Germinal center (tissue), 1 donor: ENCODE measurements around the gene TMEM119.

Experiments used
- DNase-seq: peaks from one replicate; pipeline ENCODE4 v3.0.0; 2012; ENCODE audit warnings: mixed read lengths, low spot score

Gene TMEM119, protein sequence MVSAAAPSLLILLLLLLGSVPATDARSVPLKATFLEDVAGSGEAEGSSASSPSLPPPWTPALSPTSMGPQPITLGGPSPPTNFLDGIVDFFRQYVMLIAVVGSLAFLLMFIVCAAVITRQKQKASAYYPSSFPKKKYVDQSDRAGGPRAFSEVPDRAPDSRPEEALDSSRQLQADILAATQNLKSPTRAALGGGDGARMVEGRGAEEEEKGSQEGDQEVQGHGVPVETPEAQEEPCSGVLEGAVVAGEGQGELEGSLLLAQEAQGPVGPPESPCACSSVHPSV

DNA sequence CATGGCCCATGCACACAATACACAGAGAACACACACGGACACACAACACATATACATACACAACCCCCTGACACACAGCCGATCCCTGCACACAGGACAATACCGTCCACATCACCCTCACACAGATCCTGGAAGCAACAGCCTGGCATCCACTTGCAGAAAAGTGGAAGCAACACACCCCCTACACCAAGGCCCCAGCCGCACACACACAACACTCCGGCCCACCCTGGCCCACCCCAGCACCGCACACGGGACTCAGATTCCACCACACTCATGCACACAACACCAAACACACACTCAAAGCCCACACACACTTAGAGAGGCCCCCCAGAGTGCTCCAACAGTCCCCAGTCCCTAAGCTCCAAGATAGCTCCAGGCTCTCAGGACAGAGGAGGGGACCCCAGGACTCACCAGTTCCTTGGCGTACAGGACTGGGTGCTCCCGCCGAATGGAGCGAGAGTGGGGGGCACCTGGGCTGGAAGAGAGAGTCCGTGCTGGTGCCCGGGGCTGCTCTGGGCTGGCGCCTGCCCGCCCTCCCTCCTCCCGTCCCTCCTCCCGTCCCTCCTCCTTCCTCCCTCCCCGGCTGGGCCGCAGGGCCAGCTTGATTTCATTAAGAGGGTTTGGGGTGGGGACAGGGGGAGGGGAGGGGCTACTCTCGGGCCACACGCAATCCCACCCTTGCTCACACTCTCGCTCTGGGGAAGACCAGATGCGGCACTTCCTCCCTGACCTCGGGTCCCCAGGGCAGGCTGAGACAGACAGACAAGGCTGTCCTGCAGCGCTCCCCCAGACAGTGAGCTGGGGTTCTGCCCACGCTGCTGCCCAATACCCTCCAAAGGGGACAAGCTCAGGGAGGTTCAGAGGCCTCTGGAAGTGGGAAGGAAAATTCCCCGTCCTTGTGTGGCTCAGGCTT lies at the start of gene TMEM119:
Gene TMEM119, minus strand, starts transcription at position 526 of the 913 bp plus-strand sequence. CDS start 5,701 bp downstream, outside the sequence.
- no peak for DNase-seq

DNA sequence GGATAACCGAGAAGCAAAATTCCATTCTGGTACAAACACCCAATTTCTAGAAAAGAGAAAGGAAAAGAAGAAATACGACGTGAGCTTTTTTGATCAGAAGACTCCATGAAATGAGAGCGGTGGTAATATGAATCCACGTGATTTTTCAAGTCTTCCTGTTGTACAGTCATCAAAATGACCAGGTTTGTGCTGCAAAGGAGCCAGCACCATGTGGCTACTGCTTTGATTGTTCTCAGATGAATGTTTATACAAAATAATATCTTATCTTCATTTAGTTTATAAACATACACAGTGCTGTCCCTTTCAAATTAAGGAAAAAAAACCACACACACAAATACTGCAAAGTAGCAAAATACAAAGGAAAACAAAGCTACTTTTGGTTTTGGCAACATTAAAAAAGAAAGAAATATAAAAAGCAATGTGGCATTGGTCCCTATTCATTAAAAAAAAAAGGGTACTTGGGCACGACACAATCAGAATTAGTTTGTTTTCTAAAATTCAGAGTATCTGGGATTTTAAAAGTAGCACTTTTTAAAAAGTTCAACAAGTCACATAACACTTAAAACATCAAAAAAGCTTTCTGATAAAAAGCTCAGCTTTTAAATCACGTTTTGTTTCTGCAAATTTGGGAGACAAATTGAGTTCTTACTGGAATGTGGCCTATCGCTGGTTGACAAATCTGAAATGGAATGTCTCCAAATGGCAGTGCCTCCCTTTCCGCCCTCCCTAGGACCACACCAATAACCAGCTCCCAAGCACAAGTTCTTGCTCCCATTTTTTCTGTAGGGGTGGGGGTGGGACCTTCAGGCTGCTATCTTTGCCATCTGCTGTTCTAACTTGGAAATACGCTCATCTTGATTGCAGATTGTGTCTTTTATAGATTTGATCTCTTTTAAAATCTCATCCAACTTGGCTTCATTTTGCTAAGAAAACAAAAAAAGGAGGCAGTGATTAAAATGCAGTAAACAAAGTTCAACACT lies 49.0 kb upstream of the TMEM119 start:
- DNase-seq: no peak

DNA sequence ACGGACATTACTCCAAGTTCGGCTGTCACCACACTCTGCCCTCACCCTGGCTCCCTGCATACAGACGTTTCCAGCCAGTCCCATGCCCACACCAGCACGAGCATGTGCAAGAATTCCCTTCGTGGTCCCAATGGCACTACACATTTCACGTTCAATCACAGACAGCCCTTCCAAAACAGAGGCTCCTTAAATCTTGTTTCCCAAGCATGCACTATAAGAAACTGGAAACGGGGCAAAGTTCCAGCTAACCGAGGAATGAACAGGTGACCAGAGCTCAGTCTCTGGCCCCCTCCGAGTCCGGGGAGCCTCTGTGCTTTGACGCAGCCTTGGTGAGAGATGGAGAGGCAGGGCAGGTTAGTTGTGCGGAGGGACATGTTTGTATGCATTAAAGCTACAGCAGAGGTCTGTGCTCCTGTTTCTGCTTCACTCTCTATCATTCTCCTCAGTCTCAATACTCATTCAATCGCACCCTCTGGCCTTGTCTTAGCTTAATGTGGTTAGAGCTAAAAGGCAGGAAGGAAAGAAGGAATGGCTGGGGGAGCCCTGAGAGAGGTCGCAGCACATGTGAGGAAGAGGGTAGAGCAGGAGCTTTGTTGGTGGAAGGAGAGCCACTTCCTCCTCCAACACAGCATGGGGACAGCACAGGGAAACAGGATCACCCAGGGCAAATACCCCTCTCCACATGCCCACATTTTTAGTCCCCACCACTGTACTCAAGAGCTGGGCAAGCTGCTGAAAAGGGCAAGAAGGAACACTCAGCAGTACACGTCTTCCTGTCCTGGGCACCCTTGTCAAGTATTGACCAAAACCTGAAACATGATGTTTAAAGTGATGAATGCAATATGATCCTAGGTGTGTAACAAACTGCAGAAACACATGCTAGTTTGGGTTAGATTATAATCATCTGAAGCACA lies 48.1 kb upstream of the TMEM119 start:
- no peak for DNase-seq

DNA sequence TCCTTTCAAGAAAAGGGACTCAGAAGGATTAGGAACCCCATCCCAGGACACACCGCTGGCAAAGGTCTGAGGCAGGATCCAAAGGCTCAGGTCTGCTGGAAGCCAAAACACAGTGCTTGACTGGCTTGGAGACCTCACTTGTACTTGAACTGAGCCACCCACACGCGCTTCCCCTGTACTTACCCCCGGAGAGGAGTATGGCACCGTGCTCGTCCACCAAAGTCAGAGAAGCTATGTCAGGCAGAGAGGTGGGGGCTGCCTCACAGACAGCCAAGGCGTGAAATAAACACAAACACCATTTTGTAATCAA lies 46.9 kb upstream of the TMEM119 start:
- DNase-seq: no peak

DNA sequence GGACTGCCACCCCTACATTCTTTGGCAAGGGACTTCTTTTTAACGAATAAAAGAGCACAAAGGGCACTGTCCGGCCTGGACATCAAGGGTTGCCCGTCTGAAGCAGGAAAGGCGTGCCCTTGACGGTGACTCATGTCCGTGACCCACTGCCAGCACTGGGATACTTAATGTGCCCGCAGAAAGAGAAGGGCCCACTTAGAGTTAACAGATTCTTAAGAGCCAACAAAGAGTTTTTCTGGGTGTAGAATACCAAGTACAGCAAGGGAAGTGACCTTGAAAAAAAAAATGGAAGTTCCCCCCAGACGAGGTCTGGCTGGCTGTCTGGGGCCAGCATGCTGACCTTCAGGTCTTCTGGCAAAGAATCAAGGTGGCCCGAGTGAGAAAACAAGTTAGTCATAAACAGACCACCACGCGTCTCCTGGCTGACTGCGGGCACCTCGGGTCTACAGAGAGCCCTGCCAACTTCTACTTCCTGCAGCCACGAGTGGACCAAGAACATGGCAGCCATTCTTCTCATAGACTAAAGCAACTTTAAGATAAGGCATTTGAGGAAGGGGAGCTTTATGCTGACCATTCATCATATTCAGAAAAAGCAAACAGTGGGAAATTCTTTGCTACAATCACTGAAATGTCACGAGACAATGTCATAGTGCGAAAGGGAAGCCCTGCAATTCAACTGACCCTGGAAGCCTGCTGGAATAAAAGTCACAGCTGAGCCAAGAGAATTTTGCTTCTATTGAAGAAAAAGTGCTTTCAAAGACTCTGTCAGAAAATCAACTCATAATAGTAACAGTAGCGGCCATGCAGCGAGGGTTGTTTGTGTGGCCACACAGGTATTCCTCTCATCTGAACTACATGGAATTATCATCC lies 46.3 kb upstream of the TMEM119 start:
- DNase-seq: no peak

DNA sequence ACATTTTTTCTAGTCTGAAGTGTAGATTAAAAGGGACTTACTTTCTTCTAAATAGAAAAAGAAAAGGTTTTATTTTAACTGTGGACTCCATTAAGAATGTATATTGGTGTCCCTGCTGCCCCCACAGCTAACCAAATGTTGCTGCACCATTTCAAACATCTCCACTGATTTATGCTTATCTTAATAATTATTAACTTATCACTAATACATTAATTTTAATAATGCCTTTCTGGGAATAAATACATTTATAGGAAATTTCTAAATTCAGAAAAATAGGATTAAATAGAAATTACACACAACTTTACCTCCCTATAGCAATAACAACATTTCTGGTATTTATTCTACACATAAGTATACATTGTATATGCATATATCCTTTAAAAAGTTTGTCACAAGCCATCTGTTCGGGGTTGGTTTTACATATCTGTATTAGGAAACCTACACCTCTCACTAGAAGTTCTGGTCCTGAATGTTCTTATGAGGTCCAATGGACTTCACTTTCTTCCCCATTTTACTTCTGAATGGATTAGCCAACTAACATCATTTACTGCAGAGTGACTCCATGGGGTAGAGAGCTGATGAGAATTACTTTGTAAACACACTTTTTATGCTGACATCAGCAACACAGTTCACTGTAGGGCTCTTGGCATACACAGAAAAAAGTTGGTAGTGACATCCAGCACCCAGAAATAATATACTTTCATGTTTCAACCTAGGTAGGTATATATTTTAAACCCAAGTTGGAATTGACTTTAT lies 45.2 kb upstream of the TMEM119 start:
- no peak for DNase-seq

DNA sequence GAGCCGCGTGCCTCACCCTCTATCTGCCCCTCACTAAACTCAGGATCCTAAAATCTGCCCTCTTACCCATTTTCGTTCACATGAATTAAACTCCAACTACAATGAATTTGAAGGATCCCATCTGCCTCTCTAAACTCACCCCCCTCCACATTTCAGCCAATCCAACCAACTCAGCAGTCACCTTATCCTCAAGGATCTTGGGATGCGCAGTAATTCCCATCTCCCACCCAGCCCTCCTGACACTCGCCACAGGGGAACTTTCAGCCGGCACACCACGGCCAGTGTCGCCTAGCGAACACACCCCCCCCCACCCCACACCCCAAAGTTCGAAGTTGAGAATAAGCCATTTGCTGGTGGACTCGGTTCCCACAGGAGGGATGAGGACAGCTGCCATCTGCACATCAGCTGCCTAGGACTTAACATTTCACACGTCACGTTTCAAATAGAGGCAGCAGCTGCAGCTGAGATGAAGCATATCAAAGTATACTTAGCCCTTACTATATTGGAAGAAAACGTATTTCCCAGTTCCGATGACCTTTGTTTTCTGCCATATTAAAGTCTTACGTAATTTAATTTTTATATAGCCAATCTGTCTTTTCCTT lies 44.5 kb upstream of the TMEM119 start:
- peak; percentile 45 for DNase-seq

DNA sequence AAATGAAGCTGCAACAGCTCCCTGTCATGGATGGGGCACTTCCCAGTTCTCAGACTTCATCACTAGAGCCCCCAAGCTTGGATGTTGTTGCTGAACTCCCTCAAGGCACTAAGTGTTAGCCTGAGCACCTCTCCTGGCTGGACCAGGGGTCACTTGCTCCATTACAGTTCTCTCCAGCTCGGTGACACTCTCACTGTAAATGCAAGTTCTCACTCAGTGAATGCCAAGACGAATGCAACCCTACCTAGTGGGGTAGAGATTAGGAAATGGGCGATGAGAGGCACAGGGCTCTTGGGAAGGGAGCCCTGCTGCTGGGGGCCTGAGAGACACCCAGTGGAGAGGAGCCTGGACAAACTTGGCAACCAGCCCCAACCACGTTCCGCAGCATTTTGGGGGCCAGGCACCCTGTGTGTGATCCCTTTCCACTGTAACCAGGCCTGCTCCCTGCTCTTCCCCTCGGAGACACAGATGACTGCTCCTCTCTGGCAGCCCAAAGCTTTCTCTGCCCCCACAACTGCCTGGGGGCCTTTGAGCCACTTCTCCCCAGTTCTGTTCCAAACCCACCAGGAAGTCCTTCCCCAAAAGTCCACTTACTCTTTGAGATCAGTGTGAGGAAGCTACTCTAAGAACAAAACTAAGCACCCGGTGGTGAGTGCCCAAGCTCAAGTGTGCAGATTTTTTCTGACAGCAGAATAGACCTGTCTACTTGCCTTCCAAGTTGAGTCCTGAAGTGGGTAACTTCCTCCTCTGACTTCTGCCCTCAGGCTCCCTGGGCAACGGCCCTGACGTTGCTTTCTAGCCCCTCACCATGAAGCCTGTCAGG lies 43.8 kb upstream of the TMEM119 start:
- peak; percentile 30 for DNase-seq

DNA sequence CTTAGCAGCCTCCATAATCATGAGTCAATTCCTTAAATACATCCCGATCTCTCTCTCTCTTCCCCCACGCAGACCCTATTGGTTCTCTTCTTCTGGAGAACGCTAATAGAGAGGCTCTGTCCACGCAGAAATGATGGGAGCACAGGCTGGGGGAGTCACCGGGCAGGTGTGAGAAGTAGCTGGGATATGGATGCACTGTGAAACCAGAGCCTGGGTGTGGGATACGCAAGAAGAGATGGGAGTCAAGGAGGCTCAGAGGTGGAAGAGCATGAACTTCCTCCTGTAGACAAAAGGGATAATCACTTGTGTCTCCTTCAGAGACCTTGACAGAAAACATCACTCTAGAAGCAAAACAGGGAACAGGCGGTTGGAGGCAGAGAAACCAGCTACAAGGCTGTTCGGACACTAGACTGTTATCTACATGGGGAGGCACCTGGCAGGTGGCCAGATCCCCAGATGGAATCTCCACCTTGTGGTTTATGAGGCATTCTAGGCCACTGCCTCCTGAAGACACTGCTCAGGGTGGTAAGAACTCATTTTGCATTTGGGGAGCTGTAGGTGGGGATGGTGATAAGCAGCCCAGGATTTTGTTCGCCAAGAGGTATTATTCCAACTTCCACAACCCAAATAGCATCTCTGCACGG lies 43.0 kb upstream of the TMEM119 start:
- no peak for DNase-seq

DNA sequence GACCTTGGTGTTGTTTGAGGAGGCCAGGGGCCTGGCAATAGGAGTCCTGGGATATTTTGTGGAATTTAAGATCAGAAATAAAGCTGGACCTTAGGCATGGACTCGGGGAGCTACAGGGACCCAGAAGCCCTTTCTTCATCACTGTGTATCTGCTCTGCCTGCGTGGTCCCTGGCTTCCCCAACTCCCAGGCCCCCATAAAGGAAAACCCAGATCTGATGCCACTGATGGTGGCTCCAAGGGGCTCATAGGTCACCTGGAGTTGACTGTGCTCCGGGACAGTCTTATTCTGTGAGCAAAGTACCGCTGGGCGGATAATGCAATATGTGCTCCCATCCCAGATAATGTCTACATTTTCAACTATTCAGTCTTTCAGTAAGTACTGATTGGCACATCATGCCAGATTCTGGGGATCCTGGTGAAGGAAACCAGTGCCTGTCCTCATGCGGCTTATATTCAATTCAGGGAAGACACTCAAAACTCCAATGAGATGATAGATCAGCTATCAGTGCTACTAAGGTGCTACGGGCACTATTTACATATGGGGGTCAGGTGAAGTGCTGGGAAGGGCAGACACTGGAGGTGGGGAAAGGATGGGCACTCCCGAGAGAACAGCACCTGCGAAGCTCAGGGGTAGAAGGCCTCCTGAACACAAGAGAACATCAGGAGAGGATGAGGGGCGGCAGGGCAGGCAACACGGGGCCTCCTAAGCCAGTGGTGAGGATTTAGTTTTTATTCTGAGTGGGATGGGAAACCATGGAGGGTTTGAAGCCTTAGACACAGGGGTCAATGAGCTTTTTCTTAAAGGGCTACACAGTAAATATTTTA lies 41.3 kb upstream of the TMEM119 start:
- no peak for DNase-seq

DNA sequence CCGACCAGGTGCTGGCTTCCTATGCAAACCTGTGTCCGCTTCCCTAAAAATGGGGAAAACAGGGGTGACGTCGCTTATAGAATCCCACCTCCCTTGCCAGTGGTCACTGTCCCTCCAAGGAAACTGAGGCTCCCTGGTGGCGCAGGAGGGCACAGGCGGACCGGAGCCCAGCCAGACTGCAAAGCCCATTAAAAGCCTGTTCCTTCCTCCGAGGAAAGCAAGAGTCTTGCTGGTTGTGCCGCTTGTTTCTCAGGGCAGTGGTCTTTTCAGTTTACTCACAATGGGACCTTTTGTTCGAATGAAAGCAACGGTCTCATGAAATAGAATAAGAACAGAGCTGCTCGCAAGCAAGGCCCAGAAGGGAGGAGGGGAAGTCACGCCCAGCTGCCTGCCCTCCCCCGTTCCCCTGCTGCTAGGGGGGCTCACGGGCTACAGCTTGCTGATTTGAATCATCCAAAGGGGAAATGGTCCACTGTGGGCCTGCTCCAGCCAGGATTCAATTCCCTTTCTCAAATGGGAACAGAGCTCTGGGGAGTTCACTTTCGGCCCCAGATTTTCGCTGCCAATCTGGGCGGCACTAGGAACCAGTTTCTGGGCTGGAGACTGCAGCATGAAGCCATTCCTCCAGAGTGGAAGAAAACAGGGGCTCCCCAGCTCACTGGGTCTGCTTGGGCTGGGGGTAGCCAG lies 40.4 kb upstream of the TMEM119 start:
- no peak for DNase-seq

DNA sequence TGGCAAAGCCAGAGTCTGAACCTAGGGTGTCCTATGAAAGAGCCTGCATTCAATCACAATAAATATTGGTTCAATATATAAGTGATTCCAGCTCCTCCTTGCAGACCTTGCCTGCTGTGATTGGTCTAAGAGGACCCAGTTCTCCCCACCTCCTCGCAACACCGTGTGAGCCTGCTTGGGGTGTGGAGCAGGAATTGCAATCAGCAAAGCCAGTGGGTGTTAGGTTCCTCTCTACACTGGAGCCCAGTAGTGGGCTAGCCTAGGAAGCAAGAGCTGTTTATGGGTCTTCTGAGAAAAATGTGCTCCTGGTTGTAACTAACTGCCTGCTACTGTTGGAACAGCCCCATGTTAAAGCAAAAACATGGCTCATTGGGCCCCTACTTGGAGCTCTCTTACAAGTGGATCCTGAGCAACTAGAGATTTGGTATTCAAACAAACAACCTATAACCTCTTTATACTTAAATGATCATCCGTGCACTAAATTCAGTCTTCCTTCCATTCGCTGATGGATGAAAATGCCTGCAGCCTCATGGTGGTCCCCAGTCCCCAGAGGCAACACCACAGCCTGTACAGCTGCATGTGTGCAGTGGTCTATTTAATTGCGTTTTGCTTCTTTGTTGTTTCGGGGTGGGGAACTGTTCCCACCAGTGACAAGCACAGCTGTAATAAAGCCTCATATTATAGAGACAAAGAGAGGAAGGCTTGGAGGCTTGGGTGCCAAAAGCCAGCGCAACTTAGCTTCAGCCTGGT lies 39.5 kb upstream of the TMEM119 start:
- no peak for DNase-seq

DNA sequence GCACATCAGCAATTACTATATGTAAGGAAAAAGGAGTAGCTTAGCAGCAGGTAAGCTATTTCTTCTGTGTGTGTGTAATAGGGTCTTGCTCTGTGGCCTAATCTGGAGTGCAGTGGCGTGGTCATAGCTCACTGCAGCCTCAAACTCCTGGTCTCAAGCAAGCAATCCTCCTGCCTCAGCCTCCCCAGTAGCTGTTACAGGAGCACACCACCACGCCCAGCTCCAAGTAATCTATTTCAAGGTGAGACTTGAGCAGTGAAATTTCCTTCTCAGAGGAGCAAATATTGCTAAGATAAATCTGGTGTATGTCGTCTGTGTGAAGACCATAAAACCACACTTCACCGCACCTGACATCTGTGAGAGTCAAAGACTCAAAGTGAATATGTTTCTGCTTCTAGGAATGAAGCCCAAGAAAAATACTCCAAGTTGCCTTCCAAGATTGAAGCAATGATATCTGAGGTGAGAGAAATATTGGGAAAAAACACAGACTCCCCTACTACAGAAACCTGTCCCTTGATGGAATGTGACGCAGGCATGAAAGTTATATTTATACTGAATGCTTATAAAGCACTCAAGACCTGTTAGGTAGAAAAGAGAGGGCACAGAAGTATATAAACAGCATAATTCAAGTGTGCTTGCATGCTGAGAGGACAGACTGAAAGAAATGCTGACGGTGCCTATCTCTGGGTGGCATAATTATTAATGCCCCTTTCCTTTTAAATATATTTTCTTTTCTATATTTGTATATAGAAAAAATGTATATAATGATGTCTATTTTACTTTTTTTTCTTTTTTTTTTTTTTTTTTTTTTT lies 38.3 kb upstream of the TMEM119 start:
- DNase-seq: no peak

DNA sequence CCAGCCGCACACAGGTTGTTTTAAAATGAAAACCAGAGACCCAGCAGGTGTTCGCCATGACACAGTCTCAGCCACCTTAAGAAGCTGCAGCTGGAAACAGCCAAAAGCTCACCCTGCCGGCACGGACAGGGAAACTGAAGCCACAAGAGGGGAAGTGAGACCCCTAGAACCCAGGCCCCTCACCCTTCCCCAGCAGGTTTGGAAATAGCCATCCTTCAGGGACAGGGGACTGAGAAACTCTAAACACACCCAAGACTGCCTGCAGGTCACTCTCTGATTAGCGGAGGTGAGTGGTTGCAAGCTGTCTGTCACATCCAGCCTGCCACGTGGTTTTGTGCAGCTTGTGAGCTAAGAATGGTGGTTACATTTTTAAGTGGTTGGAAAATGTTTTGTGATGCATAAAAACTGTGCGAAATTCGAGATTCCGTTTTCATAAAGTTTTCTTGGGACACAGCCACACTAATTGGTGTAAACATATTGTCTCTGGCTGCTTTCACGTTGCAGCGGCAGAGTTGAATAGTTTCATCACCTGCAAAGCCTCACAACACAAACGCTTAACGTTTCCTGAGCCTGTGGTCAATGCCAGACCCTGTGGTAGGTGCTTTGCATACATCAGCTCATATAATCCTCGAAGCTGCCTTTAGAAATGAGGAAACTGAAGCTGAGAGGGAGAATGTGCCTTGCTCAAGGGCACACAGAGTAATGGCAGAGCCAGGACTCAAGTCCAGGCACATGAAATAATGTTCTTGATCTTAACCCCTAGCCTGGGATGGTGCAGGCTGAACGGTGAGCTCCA lies 37.5 kb upstream of the TMEM119 start:
- DNase-seq: peak; percentile 73
